ENCODE measurements around the gene RMND1.
"Not testable (repeated sequence)": the region's sequence is repeated elsewhere in the genome, so short reads cannot be mapped to it uniquely, and the experiment has no call there.

Gene RMND1

GRCh38 chr6:151451417-151451949, 443 bp downstream of the RMND1 start:
- Histone ChIP-seq H3K4me3 (replicated peaks; ENCODE audit: insufficient read depth, low read length) (peak overlapping the region; percentile 74), H3K27ac (replicated peaks) (peak overlapping the region; percentile 85), H3K27me3 (ENCODE audit: insufficient read depth, poor library complexity, severe bottlenecking) (no peaks in the 10 kb centered on the region)
- no peak for DNase-seq (ENCODE audit: low read depth in 1 of 2, low spot score in 1 of 2)
- TF ChIP-seq POLR2AphosphoS5 (IDR thresholded peaks at IDR 0.05; ENCODE audit: low read depth), result no peak

GRCh38 chr6:151450928-151451327, 998 bp downstream of the RMND1 start:
- H3K27me3 ChIP-seq (ENCODE audit: insufficient read depth, poor library complexity, severe bottlenecking); DNase-seq (ENCODE audit: low read depth in 1 of 2, low spot score in 1 of 2): not testable (repeated sequence)
- Histone ChIP-seq H3K27ac (replicated peaks) (peak overlapping the region; percentile 85), H3K4me3 (replicated peaks; ENCODE audit: insufficient read depth, low read length) (peak overlapping the region; percentile 74)

GRCh38 chr6:151448623-151449022, 3.3 kb downstream of the RMND1 start:
- Histone ChIP-seq H3K4me3 (replicated peaks; ENCODE audit: insufficient read depth, low read length) (no peak overlapping the region), H3K27ac (replicated peaks) (no peak overlapping the region), H3K27me3 (ENCODE audit: insufficient read depth, poor library complexity, severe bottlenecking) (no peaks in the 10 kb centered on the region)
- DNase-seq (ENCODE audit: low read depth in 1 of 2, low spot score in 1 of 2), result no peak
- no peak for TF ChIP-seq SPI1 (IDR thresholded peaks at IDR 0.05; ENCODE audit: borderline replicate concordance, low read depth)
- no peak for TF ChIP-seq CTCF (IDR thresholded peaks at IDR 0.05; ENCODE audit: insufficient read depth, low read length)
- no peak for TF ChIP-seq POLR2AphosphoS5 (IDR thresholded peaks at IDR 0.05; ENCODE audit: low read depth)
- no peak for TF ChIP-seq REST (IDR thresholded peaks at IDR 0.05; ENCODE audit: insufficient replicate concordance, low read depth)
- TF ChIP-seq GABPA (IDR thresholded peaks at IDR 0.05; ENCODE audit: low read depth), result no peak

GRCh38 chr6:151447237-151447636, 4.7 kb downstream of the RMND1 start:
- Histone ChIP-seq H3K27ac (replicated peaks) (no peak overlapping the region), H3K27me3 (ENCODE audit: insufficient read depth, poor library complexity, severe bottlenecking) (no peaks in the 10 kb centered on the region), H3K4me3 (replicated peaks; ENCODE audit: insufficient read depth, low read length) (no peak overlapping the region)
- TF ChIP-seq GABPA (IDR thresholded peaks at IDR 0.05; ENCODE audit: low read depth), result no peak
- TF ChIP-seq CTCF (IDR thresholded peaks at IDR 0.05; ENCODE audit: insufficient read depth, low read length), result no peak
- TF ChIP-seq REST (IDR thresholded peaks at IDR 0.05; ENCODE audit: insufficient replicate concordance, low read depth), result no peak
- TF ChIP-seq POLR2AphosphoS5 (IDR thresholded peaks at IDR 0.05; ENCODE audit: low read depth), result no peak
- TF ChIP-seq SPI1 (IDR thresholded peaks at IDR 0.05; ENCODE audit: borderline replicate concordance, low read depth), result no peak
- no peak for DNase-seq (ENCODE audit: low read depth in 1 of 2, low spot score in 1 of 2)

- no peak for DNase-seq (ENCODE audit: low read depth in 1 of 2, low spot score in 1 of 2)
- H3K27ac ChIP-seq (replicated peaks), result no peak overlapping the region
- H3K4me3 ChIP-seq (replicated peaks; ENCODE audit: insufficient read depth, low read length), result no peak overlapping the region
- H3K27me3 ChIP-seq (ENCODE audit: insufficient read depth, poor library complexity, severe bottlenecking), result no peaks in the 10 kb centered on the region
- TF ChIP-seq POLR2AphosphoS5 (IDR thresholded peaks at IDR 0.05; ENCODE audit: low read depth), result no peak
- TF ChIP-seq CTCF (IDR thresholded peaks at IDR 0.05; ENCODE audit: insufficient read depth, low read length), result no peak
- no peak for TF ChIP-seq GABPA (IDR thresholded peaks at IDR 0.05; ENCODE audit: low read depth)
- TF ChIP-seq REST (IDR thresholded peaks at IDR 0.05; ENCODE audit: insufficient replicate concordance, low read depth), result no peak
- TF ChIP-seq SPI1 (IDR thresholded peaks at IDR 0.05; ENCODE audit: borderline replicate concordance, low read depth), result no peak
Measured at GRCh38 chr6:151445482-151445881, 6.4 kb downstream of the RMND1 start.
